ENCODE results near the gene NTM.

The NTM gene

DNA sequence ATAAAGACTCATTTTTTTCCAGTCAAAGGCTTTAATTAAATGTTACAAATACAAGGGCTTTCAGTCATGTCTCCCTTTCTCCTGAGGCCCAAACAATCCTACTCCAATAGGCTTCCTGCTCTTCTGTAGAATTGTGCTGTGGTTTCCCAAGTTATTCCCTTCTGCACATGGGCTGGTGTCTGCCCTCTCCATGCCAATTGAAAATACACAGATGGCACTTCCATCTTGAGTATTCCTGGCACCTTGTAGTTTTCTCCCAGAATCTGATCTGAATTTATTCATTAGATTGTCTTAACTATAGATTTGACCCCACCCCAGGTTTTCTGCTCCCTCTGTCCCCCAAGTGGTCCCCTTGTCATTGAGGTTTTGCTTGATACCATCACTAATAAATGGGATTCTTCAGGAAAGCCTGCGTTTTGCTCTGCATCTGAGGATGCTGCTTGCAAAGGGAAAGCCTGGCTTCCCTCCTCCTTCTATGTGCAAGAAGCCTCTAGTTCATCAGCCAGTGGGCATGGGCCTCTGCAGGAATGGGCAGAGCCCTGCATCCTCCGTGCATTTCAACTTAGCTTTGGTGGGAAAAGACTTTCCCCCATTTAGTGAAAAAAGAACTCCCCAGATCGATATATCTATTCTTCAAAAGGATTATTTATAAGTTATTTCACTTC is 926.7 kb downstream of the NTM start:
- no peak overlapping the region for H3K4me2 ChIP-seq (ENCODE audit: low read depth, low read length, poor library complexity, severe bottlenecking)
- TF ChIP-seq EZH2phosphoT487 (IDR thresholded peaks at IDR 0.05; ENCODE audit: borderline replicate concordance): no peak
- TF ChIP-seq, protein P1, sequence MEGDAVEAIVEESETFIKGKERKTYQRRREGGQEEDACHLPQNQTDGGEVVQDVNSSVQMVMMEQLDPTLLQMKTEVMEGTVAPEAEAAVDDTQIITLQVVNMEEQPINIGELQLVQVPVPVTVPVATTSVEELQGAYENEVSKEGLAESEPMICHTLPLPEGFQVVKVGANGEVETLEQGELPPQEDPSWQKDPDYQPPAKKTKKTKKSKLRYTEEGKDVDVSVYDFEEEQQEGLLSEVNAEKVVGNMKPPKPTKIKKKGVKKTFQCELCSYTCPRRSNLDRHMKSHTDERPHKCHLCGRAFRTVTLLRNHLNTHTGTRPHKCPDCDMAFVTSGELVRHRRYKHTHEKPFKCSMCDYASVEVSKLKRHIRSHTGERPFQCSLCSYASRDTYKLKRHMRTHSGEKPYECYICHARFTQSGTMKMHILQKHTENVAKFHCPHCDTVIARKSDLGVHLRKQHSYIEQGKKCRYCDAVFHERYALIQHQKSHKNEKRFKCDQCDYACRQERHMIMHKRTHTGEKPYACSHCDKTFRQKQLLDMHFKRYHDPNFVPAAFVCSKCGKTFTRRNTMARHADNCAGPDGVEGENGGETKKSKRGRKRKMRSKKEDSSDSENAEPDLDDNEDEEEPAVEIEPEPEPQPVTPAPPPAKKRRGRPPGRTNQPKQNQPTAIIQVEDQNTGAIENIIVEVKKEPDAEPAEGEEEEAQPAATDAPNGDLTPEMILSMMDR (conservative IDR thresholded peaks at IDR 0.05; ENCODE audit: low read length): no peak
- H3K4me1 ChIP-seq (ENCODE audit: insufficient read depth, low read length, poor library complexity, severe bottlenecking): no peaks in the 10 kb centered on the region
- H3K9ac ChIP-seq (ENCODE audit: low read depth, low read length, poor library complexity, severe bottlenecking): no peak overlapping the region
- no peaks in the 10 kb centered on the region for H3F3A ChIP-seq (ENCODE audit: low read depth)
- no peaks in the 10 kb centered on the region for H3K9me2 ChIP-seq (replicated peaks; ENCODE audit: low read depth, low read length)
- H4K20me1 ChIP-seq (ENCODE audit: insufficient read depth, low read length, poor library complexity, severe bottlenecking): no peaks in the 10 kb centered on the region
- H3K27me3 ChIP-seq (ENCODE audit: insufficient read depth, low read length, poor library complexity, severe bottlenecking): no peaks in the 10 kb centered on the region
- H3K4me3 ChIP-seq (ENCODE audit: low read length, poor library complexity, severe bottlenecking): no peak overlapping the region
- H3K9me3 ChIP-seq (ENCODE audit: insufficient read depth, low read depth, low read length): no peaks in the 10 kb centered on the region
- no peaks in the 10 kb centered on the region for H3K36me3 ChIP-seq (ENCODE audit: insufficient read depth, low read length)
- no peak overlapping the region for H2AFZ ChIP-seq (ENCODE audit: low read length)
- no peaks in the 10 kb centered on the region for H3K79me2 ChIP-seq (ENCODE audit: insufficient read depth, low read length)

DNA sequence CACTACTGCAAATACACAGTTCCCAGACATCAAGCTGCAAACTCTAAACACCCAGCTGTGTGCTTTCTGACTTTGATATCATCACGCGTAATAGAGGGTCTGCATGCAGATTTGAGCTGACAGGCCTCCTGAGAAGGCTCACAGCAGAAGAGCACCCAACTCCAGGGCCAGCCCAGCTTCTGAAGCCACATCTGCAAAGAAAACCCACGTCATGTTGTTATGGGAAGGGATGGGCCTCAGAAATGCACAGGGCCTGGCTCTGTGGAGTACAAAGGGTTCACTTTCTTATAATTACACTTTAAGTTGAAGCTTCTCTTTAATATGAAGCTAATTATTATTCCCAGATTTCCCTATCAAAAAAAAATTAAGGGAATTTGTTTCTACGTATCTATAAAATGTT is 927.9 kb downstream of the NTM start:
- Histone ChIP-seq H3K4me3 (ENCODE audit: low read length, poor library complexity, severe bottlenecking) (no peak overlapping the region), H3K36me3 (ENCODE audit: insufficient read depth, low read length) (no peaks in the 10 kb centered on the region), H3K27me3 (ENCODE audit: insufficient read depth, low read length, poor library complexity, severe bottlenecking) (no peaks in the 10 kb centered on the region), H3K9ac (ENCODE audit: low read depth, low read length, poor library complexity, severe bottlenecking) (no peak overlapping the region), H2AFZ (ENCODE audit: low read length) (no peak overlapping the region), H4K20me1 (ENCODE audit: insufficient read depth, low read length, poor library complexity, severe bottlenecking) (no peaks in the 10 kb centered on the region), H3K4me1 (ENCODE audit: insufficient read depth, low read length, poor library complexity, severe bottlenecking) (no peaks in the 10 kb centered on the region), H3K9me2 (replicated peaks; ENCODE audit: low read depth, low read length) (no peaks in the 10 kb centered on the region), H3K79me2 (ENCODE audit: insufficient read depth, low read length) (no peaks in the 10 kb centered on the region), H3K9me3 (ENCODE audit: insufficient read depth, low read depth, low read length) (no peaks in the 10 kb centered on the region), H3K4me2 (ENCODE audit: low read depth, low read length, poor library complexity, severe bottlenecking) (no peak overlapping the region), H3F3A (ENCODE audit: low read depth) (no peaks in the 10 kb centered on the region)
- TF ChIP-seq, protein P1 (conservative IDR thresholded peaks at IDR 0.05; ENCODE audit: low read length): no peak
- no peak for TF ChIP-seq EZH2phosphoT487 (IDR thresholded peaks at IDR 0.05; ENCODE audit: borderline replicate concordance)

DNA sequence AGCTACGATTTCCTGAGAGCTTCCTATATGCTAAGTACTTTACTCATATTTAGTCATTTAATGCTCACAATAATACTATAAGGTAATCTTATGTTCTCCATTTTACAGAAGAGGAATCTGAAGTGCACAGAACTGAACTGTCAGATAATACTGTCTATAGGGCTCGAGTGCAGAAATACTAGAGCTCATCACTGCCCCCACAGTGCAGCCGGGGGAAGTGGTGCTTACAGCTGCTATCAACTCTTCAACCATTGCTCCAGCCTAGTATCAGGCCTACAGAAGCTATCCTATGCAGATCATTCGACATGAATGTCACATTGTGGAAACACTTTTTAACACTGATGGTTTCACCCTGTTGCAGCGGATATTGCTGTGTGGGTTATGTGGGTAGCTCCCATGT is 929.9 kb downstream of the NTM start:
- Histone ChIP-seq H3K27me3 (ENCODE audit: insufficient read depth, low read length, poor library complexity, severe bottlenecking) (no peaks in the 10 kb centered on the region), H3K9ac (ENCODE audit: low read depth, low read length, poor library complexity, severe bottlenecking) (no peak overlapping the region), H3K4me3 (ENCODE audit: low read length, poor library complexity, severe bottlenecking) (no peak overlapping the region), H3K4me2 (ENCODE audit: low read depth, low read length, poor library complexity, severe bottlenecking) (no peak overlapping the region), H4K20me1 (ENCODE audit: insufficient read depth, low read length, poor library complexity, severe bottlenecking) (no peaks in the 10 kb centered on the region), H3K36me3 (ENCODE audit: insufficient read depth, low read length) (no peaks in the 10 kb centered on the region), H3F3A (ENCODE audit: low read depth) (no peaks in the 10 kb centered on the region), H2AFZ (ENCODE audit: low read length) (no peak overlapping the region), H3K4me1 (ENCODE audit: insufficient read depth, low read length, poor library complexity, severe bottlenecking) (no peaks in the 10 kb centered on the region), H3K9me3 (ENCODE audit: insufficient read depth, low read depth, low read length) (no peaks in the 10 kb centered on the region), H3K9me2 (replicated peaks; ENCODE audit: low read depth, low read length) (no peaks in the 10 kb centered on the region), H3K79me2 (ENCODE audit: insufficient read depth, low read length) (no peaks in the 10 kb centered on the region)
- no peak for TF ChIP-seq EZH2phosphoT487 (IDR thresholded peaks at IDR 0.05; ENCODE audit: borderline replicate concordance)
- TF ChIP-seq, protein P1 (conservative IDR thresholded peaks at IDR 0.05; ENCODE audit: low read length): peak; percentile 35

All from Loucy (cell line).